Adrenal gland (tissue), 12 donors: ENCODE measurements around the gene AOC2. TPM values are rescaled to one million over a fixed set of nuclear protein-coding genes. Genes with fewer than 3 reads are reported as not detected.

Source experiments
- DNase-seq, 7 donors: peaks; one replicate each; pipeline ENCODE4 v3.0.0-alpha.2; 2019 to 2020
- H3K27ac ChIP-seq, 5 donors: fragments of 200-600 bp; sonication (generic) in 4 of 5; 1 replicate in 3 of 5; 2 replicates in 2 of 5; pipeline versions ENCODE4 v1.5.1 to v1.8.0; 2016 to 2020; ENCODE audit warnings: mild to moderate bottlenecking in 1 of 5
- H3K27me3 ChIP-seq: fragments of 200-600 bp; 2 replicates; pipeline ENCODE4 v1.8.0; 2021
- H3K36me3 ChIP-seq, 2 donors: fragments of 200-600 bp; replicated peaks in 1 of 2; 1 replicate in 1 of 2; 2 replicates in 1 of 2; pipeline versions ENCODE4 v1.5.1 to v1.8.0; 2018 to 2022
- H3K4me1 ChIP-seq, 2 donors: fragments of 200-600 bp; replicated peaks in 1 of 2; 1 replicate in 1 of 2; 2 replicates in 1 of 2; pipeline versions ENCODE4 v1.5.1 to v1.8.0; 2018 to 2021
- H3K4me3 ChIP-seq, 4 donors: fragments of 200-600 bp; sonication (generic) in 3 of 4; one replicate each; pipeline ENCODE4 v1.5.1; 2016 to 2018
- H3K9me3 ChIP-seq, 3 donors: fragments of 200-600 bp; sonication (generic) in 1 of 3; replicated peaks in 1 of 3; 1 replicate in 2 of 3; 2 replicates in 1 of 3; pipeline versions ENCODE4 v1.5.1 to v1.8.0; 2016 to 2021
- CTCF ChIP-seq, 6 experiments: fragments of 450-650 bp in 4 of 6; fragments of 200-600 bp in 2 of 6; sonication (generic) in 1 of 6; IDR thresholded peaks; 1 replicate in 5 of 6; 2 replicates in 1 of 6; pipeline versions ENCODE4 v1.5.1 to v1.8.0; 2016 to 2021; ENCODE audit warnings: antibody characterized with exemption in 6 of 6, mild to moderate bottlenecking in 2 of 6, moderate library complexity in 1 of 6
- POLR2A ChIP-seq, 2 donors: fragments of 450-650 bp; IDR thresholded peaks; one replicate each; pipeline ENCODE4 v1.6.1; 2017; ENCODE audit warnings: antibody characterized with exemption in 2 of 2, mild to moderate bottlenecking in 2 of 2, moderate library complexity in 1 of 2
- WGBS, 4 donors: extraction: QIAGEN DNeasy Blood & Tissue Kit in 2 of 4; methylation state at CpG; one replicate each; pipeline versions ENCODE4 v1.1.5 to v1.1.7; 2013 to 2017; 5-methylcytosine and 5-hydroxymethylcytosine counted together
- intact Hi-C, 2 donors: fragments of 100-400 bp; cut with DNase I; formaldehyde crosslinking; loops; one replicate each; pipeline versions ENCODE4 v1.14.1 to v1.15.0; 2022 to 2023
- polyA plus RNA-seq, 3 donors: library from polyadenylated mRNA; stranded (reverse); fragments of 200-250 nt in 2 of 3; fragments of 350-450 nt in 1 of 3; fragmentation: Illumina TruSeq in 1 of 3; extraction: RNeasy Lipid Tissue Mini Kit (QIAGEN cat#74804) in 1 of 3; gene quantifications; one replicate each; pipeline ENCODE4 v1.2.3, GENCODE V29; 2013 to 2014
- total RNA-seq, 9 donors: library from RNA; depleted of rRNA in 4 of 9; stranded (reverse); fragments of >200 nt in 4 of 9; fragments of 120-200 nt in 1 of 9; fragmentation: NEBNext Ultra II Directional in 1 of 9; extraction: Animal tissue kit (Norgen Biotek cat#: 25700) in 1 of 9; gene quantifications; one replicate each; pipeline versions ENCODE4 v1.1.0 to v1.2.4, GENCODE V29; 2013 to 2023
- donor health status: healthy with polysubstance abuse.
- donor health status: Bipolar disorder and iron deficiency.
- donor health status: DM: yes; HTN: yes; CAD: no.
- donor health status: DM: no; HTN: no; CAD: no.
- donor health status: DM: no; HTN: no; CAD: no.
- donor health status: DM: yes; HTN: yes; CAD: no.

The AOC2 gene
- total and polyA plus RNA-seq, 12 donors, result 0.60 to 2.2 (median 1.4) TPM

- 44 to 62% (median 51%) methylated on average over 2 of the region's 2 CpGs for WGBS, 4 donors
- Histone ChIP-seq H3K9me3 (no peaks in the 10 kb centered on the region), H3K4me3 (no peak overlapping the region), H3K27ac (no peak overlapping the region), H3K27me3 (no peaks in the 10 kb centered on the region), H3K4me1 (peaks cover 0 to 4% of the 10 kb centered on the region in 2 donors), H3K36me3 (no peaks in the 10 kb centered on the region)
- intact Hi-C loops, result no loop called here
- DNase-seq, result no peak
- TF ChIP-seq POLR2A (IDR thresholded peaks at IDR 0.05) (no peak), CTCF (IDR thresholded peaks at IDR 0.05) (no peak)
Observed at GRCh38 chr17:42803074-42803883, 41.1 kb upstream of the AOC2 start.

GRCh38 chr17:42804918-42805367 is 39.4 kb upstream of the AOC2 start:
- WGBS, 4 donors, result 84 to 96% (median 95%) methylated on average over 1 of the region's 1 CpG
- Histone ChIP-seq H3K36me3 (no peaks in the 10 kb centered on the region), H3K27ac (no peak overlapping the region), H3K27me3 (no peaks in the 10 kb centered on the region), H3K4me3 (no peak overlapping the region), H3K4me1 (no peaks in the 10 kb centered on the region), H3K9me3 (no peaks in the 10 kb centered on the region)
- no peak for DNase-seq
- intact Hi-C loops, result no loop called here
- no peak for TF ChIP-seq CTCF (IDR thresholded peaks at IDR 0.05)
- no peak for TF ChIP-seq POLR2A (IDR thresholded peaks at IDR 0.05)

- no peak for TF ChIP-seq POLR2A (IDR thresholded peaks at IDR 0.05)
- TF ChIP-seq CTCF (IDR thresholded peaks at IDR 0.05), result no peak
- Histone ChIP-seq H3K4me1 (no peaks in the 10 kb centered on the region), H3K27ac (no peak overlapping the region), H3K4me3 (no peak overlapping the region), H3K9me3 (no peaks in the 10 kb centered on the region), H3K27me3 (no peaks in the 10 kb centered on the region), H3K36me3 (peaks cover 0 to 11% of the 10 kb centered on the region in 2 donors)
- intact Hi-C loops, result no loop called here
- 91 to 100% (median 92%) methylated on average over 1 of the region's 1 CpG for WGBS, 4 donors
- peak in 1 of 7 donors; percentile 37 for DNase-seq
Observed at GRCh38 chr17:42806249-42806648, 38.1 kb upstream of the AOC2 start.

- Histone ChIP-seq H3K27ac (no peak overlapping the region), H3K9me3 (no peaks in the 10 kb centered on the region), H3K4me1 (no peaks in the 10 kb centered on the region), H3K4me3 (no peak overlapping the region), H3K27me3 (no peaks in the 10 kb centered on the region), H3K36me3 (peaks cover 0 to 38% of the 10 kb centered on the region in 2 donors)
- intact Hi-C loops, result no loop called here
- 18 to 27% (median 21%) methylated on average over 3 of the region's 3 CpGs for WGBS, 4 donors
- TF ChIP-seq POLR2A (IDR thresholded peaks at IDR 0.05), result no peak
- peak; percentile 37 to 81 (median 73) for DNase-seq
Observed at GRCh38 chr17:42809250-42809649, 35.1 kb upstream of the AOC2 start.
